AG10803 (cell line): Measurements from ENCODE around the gene CAMSAP2.

ENCODE experiments used
- DNase-seq: peaks from one replicate; pipeline ENCODE4 v3.0.0; 2010; ENCODE audit warnings: low read depth
- H3K4me3 ChIP-seq: 2 replicates; pipeline ENCODE4 v1.5.1; 2011; ENCODE audit warnings: mild to moderate bottlenecking, low read length, control low read depth
- CTCF ChIP-seq: conservative IDR thresholded peaks from 2 replicates; pipeline ENCODE4 v1.5.1; 2011; ENCODE audit warnings: mild to moderate bottlenecking, low read length, control low read depth, inconsistent platforms

Gene CAMSAP2

DNA sequence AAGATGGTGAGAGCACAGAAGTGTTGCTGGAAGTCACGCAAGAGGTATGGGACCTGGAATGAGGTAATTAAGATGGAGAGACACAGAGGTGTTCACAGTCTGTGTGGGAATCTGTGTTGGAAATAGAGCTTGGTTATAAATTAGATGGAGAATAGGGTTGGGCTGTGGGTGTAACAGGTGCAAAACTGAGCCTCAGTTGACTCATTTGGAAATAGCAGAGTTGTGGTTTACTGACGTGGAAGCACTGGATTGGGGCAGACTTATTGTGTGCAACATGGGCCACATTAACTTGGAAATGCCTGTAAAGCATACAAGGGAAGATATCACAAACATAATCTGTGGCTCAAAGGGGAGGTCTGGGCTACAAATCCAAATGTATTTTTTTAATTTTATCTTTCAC, 13.0 kb downstream of the CAMSAP2 start:
- no peak for TF ChIP-seq CTCF
- DNase-seq, result no peak
- no peak overlapping the region for H3K4me3 ChIP-seq

DNA sequence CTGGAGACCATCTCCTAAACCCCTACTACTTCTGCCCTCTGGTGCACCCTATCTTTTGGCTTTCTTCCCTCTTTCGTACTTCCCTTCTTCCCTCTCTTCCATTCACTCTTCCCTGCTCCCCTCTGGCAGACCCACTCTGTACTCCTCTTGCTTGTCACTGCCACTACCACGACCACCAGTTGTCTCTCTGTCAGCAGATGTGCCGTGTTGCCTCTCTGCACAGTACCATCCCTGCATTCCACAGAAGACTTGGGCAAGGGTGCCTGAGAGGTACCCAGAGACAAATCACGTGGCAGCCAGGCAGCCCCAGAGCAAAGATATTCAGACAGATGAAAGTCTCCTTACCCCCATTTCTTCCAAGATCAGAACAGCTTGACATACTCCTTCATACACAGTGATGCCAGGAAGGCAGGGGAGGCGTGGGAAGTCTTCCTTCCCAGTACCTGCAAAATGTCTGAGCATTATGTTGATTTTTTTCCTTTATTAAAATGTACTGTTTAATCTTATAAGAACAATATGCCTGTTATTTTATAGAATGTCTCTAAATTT, 15.0 kb downstream of the CAMSAP2 start:
- H3K4me3 ChIP-seq, result no peak overlapping the region
- DNase-seq, result no peak
- no peak for TF ChIP-seq CTCF

DNA sequence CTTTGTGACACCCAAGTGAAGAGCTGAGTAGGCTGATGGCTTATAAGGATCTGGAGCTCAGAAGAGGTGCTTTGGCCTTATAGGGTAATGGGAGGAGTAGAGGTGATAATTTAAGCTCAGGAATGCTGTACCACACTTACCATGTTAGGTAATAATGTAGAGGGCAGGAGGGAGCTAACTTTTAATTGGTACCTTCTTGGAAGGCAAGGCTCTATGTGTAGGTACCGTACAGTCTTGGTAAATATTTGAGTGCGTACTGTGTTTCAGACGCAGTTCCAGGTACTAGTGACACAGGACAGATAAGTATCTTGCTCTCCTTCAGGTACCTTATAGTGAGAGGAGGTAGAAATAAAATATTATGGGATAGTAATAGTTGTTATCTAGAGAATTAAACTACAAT, 16.8 kb downstream of the CAMSAP2 start:
- H3K4me3 ChIP-seq, result no peak overlapping the region
- TF ChIP-seq CTCF, result no peak
- no peak for DNase-seq

DNA sequence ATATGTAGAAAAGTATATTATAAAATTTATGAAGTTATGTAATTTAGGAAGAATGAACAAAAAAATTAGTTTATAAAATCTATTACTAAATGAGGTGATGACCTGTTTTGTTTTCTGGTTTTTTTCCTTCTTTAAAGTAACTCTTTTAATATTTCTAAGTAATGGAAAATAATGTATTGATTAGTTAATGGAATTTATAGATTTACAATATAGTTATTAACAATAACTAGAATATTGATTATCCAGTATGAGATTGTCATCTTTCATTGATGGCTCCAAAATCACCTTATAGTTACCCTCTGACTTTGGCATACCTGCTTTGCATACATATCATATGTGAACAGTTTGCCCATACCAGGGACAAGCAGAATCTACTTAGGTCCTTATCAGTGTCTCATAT, 23.4 kb downstream of the CAMSAP2 start:
- TF ChIP-seq CTCF, result no peak
- DNase-seq, result no peak
- no peak overlapping the region for H3K4me3 ChIP-seq

GRCh38 chr1:200767321-200767720, 28.6 kb downstream of the CAMSAP2 start:
- no peak for TF ChIP-seq CTCF
- peak; percentile 75 for DNase-seq

DNA sequence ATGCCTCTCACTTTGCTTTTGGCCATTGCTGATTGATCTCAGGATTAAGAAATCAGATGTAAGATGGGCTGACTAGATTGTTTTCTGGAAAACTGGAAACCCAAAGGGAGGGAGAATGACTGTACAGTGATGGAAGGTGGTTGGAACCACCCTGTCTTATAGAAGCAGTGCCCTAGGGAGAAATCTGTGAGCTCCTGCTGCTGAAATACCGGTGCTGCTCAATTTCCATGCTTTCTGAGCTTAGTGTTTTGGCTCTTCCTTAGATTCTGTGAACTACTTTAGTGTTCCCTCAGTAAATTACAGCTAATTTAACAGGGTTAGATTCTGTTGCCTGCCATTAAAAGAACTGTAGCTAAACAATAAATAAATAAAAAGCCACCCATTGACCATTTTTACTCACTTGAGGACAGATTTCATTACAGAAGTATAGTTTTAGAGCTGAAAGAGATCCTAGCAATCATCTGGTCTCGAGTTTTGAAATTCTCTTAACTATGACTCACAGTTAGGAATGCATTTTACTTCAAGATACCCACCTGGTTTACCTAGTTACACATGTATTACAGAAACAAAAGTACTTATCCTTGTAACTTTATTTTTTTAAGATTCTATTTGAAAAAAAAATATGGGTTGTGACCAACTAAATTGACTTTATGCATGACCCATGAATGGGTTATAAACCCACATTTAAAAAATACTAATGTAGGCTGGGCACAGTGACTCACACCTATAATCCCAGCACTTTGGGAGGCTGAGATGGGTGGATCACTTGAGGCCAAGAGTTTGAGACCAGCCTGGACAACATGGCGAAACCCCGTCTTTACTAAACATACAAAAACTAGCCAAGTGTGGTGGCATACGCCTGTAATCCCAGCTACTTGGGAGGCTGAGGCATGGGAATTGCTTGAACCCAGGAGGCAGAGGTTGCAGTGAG, 33.2 kb downstream of the CAMSAP2 start:
- no peak for DNase-seq
- no peak for TF ChIP-seq CTCF
- no peak overlapping the region for H3K4me3 ChIP-seq

More at GRCh38 chr1:200767321-200767720, 28.6 kb downstream of the CAMSAP2 start:
- no peak overlapping the region for H3K4me3 ChIP-seq

GRCh38 chr1:200774311-200774710, 35.6 kb downstream of the CAMSAP2 start:
- no peak overlapping the region for H3K4me3 ChIP-seq
- no peak for TF ChIP-seq CTCF

More at GRCh38 chr1:200774311-200774710, 35.6 kb downstream of the CAMSAP2 start:
- DNase-seq, result no peak
